Smooth muscle cell (in vitro differentiated cells): ENCODE results near the gene MAML1. TPM values are rescaled to one million over a fixed set of nuclear protein-coding genes. Genes with fewer than 3 reads are reported as not detected.

Experiments used
- DNase-seq: peaks from one replicate; lab custom pipeline; 2025; ENCODE audit not compliant: unreplicated experiment; lab: John Stamatoyannopoulos, UW
- H2AFZ ChIP-seq: fragments of 200-600 bp; sonication (generic); 2 replicates; pipeline ENCODE4 v1.6.0; 2016; ENCODE audit warnings: antibody characterized with exemption, low read depth, mild to moderate bottlenecking
- H3F3A ChIP-seq: fragments of 200-600 bp; sonication (generic); 2 replicates; pipeline ENCODE4 v1.6.0; 2017; ENCODE audit warnings: antibody characterized with exemption, low read depth
- H3K27ac ChIP-seq: fragments of 200-600 bp; sonication (generic); 2 replicates; pipeline ENCODE4 v1.5.1; 2016; ENCODE audit warnings: low read depth, mild to moderate bottlenecking
- H3K27me3 ChIP-seq: fragments of 200-600 bp; sonication (generic); 2 replicates; pipeline ENCODE4 v1.6.1; 2016; ENCODE audit warnings: low read depth, mild to moderate bottlenecking
- H3K36me3 ChIP-seq: fragments of 200-600 bp; sonication (generic); 2 replicates; pipeline ENCODE4 v1.5.1; 2016; ENCODE audit warnings: low read depth
- H3K4me1 ChIP-seq: fragments of 200-600 bp; sonication (generic); 2 replicates; pipeline ENCODE4 v1.5.1; 2016; ENCODE audit warnings: low read depth
- H3K4me2 ChIP-seq: fragments of 200-600 bp; sonication (generic); 2 replicates; pipeline ENCODE4 v1.6.0; 2016; ENCODE audit warnings: mild to moderate bottlenecking
- H3K4me3 ChIP-seq: fragments of 200-600 bp; sonication (generic); 2 replicates; pipeline ENCODE4 v1.5.1; 2016; ENCODE audit warnings: mild to moderate bottlenecking
- H3K79me2 ChIP-seq: fragments of 200-600 bp; sonication (generic); 2 replicates; pipeline ENCODE4 v1.6.0; 2016; ENCODE audit warnings: low read depth, mild to moderate bottlenecking
- H3K9ac ChIP-seq: fragments of 200-600 bp; sonication (generic); 2 replicates; pipeline ENCODE4 v1.6.0; 2016; ENCODE audit warnings: low read depth
- H3K9me3 ChIP-seq: fragments of 200-600 bp; sonication (generic); replicated peaks from 2 replicates; pipeline ENCODE4 v1.5.1; 2016; ENCODE audit warnings: low read depth
- H4K20me1 ChIP-seq: fragments of 200-600 bp; sonication (generic); 2 replicates; pipeline ENCODE4 v1.6.0; 2016; ENCODE audit warnings: low read depth
- WGBS: methylation state at CpG from one replicate; pipeline ENCODE4 v1.1.7; 2016; ENCODE audit warnings: low lambda C conversion rate; 5-methylcytosine and 5-hydroxymethylcytosine counted together
- polyA plus RNA-seq: library from polyadenylated mRNA; unstranded; fragments of >200 nt; fragmentation: Nextera tagmentation; extraction: Ambion mirVana; gene quantifications from 2 replicates; pipeline ENCODE4 v1.2.1, GENCODE V29; 2016
- total RNA-seq: library from RNA; depleted of rRNA; stranded (reverse); fragments of >200 nt; gene quantifications from 2 replicates; pipeline ENCODE4 v1.2.3, GENCODE V29; 2014
- TF ChIP-seq, protein P1 (sequence below): fragments of 200-600 bp; sonication (generic); IDR thresholded peaks from 2 replicates; pipeline ENCODE4 v1.5.1; 2017; ENCODE audit warnings: borderline replicate concordance, mild to moderate bottlenecking, antibody characterized with exemption; ENCODE audit not compliant: insufficient read depth, poor library complexity, severe bottlenecking

The MAML1 gene
- total and polyA plus RNA-seq, 2 experiments from 2014 or later, result 9.9 to 11.5 TPM

- H3K27me3 ChIP-seq, result no peaks in the 10 kb centered on the region
- no peak overlapping the region for H3K4me3 ChIP-seq
- H3K9me3 ChIP-seq, result no peaks in the 10 kb centered on the region
- TF ChIP-seq, protein P1, sequence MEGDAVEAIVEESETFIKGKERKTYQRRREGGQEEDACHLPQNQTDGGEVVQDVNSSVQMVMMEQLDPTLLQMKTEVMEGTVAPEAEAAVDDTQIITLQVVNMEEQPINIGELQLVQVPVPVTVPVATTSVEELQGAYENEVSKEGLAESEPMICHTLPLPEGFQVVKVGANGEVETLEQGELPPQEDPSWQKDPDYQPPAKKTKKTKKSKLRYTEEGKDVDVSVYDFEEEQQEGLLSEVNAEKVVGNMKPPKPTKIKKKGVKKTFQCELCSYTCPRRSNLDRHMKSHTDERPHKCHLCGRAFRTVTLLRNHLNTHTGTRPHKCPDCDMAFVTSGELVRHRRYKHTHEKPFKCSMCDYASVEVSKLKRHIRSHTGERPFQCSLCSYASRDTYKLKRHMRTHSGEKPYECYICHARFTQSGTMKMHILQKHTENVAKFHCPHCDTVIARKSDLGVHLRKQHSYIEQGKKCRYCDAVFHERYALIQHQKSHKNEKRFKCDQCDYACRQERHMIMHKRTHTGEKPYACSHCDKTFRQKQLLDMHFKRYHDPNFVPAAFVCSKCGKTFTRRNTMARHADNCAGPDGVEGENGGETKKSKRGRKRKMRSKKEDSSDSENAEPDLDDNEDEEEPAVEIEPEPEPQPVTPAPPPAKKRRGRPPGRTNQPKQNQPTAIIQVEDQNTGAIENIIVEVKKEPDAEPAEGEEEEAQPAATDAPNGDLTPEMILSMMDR, result no peak
- peaks cover 42% of the 10 kb centered on the region for H3K79me2 ChIP-seq
- no peak overlapping the region for H3K4me2 ChIP-seq
- no peak overlapping the region for H2AFZ ChIP-seq
- H4K20me1 ChIP-seq, result peaks cover 32% of the 10 kb centered on the region
- DNase-seq, result no peak
- peaks cover 14% of the 10 kb centered on the region for H3K36me3 ChIP-seq
- no peak overlapping the region for H3K9ac ChIP-seq
- no peaks in the 10 kb centered on the region for H3F3A ChIP-seq
- no peaks in the 10 kb centered on the region for H3K4me1 ChIP-seq
- H3K27ac ChIP-seq, result no peak overlapping the region
- 97% methylated on average over 6 of the region's 6 CpGs for WGBS
Measured at GRCh38 chr5:179772351-179772750, 39.7 kb downstream of the MAML1 start.

DNA sequence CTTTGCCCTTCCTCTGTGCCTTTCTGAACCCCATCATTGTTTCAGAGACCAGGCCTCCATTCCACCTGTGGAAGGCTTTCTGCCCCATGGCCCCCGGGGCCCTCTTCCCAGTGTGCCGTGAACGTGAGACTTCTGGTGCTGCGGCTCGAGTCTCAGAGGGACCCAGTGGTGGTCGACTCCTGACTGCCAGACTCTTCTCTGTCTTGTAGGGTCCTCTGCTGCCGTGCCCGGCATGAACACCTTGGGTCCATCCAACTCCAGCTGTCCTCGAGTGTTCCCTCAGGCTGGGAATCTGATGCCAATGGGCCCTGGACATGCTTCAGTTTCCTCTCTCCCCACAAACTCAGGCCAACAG, 41.0 kb downstream of the MAML1 start:
- Histone ChIP-seq H3K9ac (no peak overlapping the region), H2AFZ (no peak overlapping the region), H3K4me3 (no peak overlapping the region), H3K4me1 (no peaks in the 10 kb centered on the region), H3K27me3 (no peaks in the 10 kb centered on the region), H3F3A (no peaks in the 10 kb centered on the region), H4K20me1 (peaks cover 18% of the 10 kb centered on the region), H3K27ac (no peak overlapping the region), H3K36me3 (peaks cover 14% of the 10 kb centered on the region), H3K9me3 (no peaks in the 10 kb centered on the region), H3K4me2 (no peak overlapping the region), H3K79me2 (peaks cover 29% of the 10 kb centered on the region)
- 91% methylated on average over 9 of the region's 9 CpGs for WGBS
- TF ChIP-seq, protein P1, result no peak
- no peak for DNase-seq

DNA sequence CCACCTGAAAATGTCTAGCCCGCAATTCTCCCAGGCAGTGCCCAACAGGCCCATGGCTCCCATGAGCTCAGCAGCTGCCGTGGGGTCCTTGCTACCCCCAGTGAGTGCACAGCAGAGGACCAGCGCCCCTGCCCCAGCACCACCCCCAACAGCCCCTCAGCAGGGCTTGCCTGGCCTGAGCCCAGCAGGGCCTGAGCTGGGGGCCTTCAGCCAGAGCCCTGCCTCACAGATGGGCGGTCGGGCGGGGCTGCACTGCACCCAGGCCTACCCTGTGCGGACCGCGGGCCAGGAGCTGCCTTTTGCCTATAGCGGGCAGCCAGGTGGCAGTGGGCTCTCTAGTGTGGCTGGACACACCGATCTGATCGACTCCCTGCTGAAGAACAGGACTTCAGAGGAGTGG, 41.8 kb downstream of the MAML1 start:
- Histone ChIP-seq H3K4me1 (no peaks in the 10 kb centered on the region), H3F3A (no peaks in the 10 kb centered on the region), H3K9ac (no peak overlapping the region), H4K20me1 (peaks cover 12% of the 10 kb centered on the region), H2AFZ (no peak overlapping the region), H3K27ac (no peak overlapping the region), H3K27me3 (no peaks in the 10 kb centered on the region), H3K36me3 (peaks cover 14% of the 10 kb centered on the region), H3K9me3 (no peaks in the 10 kb centered on the region), H3K4me2 (no peak overlapping the region), H3K4me3 (no peak overlapping the region), H3K79me2 (peaks cover 22% of the 10 kb centered on the region)
- over 99% methylated on average over 11 of the region's 12 CpGs for WGBS
- TF ChIP-seq, protein P1, result no peak
- DNase-seq, result no peak

- no peaks in the 10 kb centered on the region for H3K4me1 ChIP-seq
- no peak overlapping the region for H3K9ac ChIP-seq
- peaks cover 5% of the 10 kb centered on the region for H3K36me3 ChIP-seq
- H3K4me2 ChIP-seq, result no peak overlapping the region
- H3K27me3 ChIP-seq, result no peaks in the 10 kb centered on the region
- H3K9me3 ChIP-seq, result no peaks in the 10 kb centered on the region
- TF ChIP-seq, protein P1, result no peak
- no peaks in the 10 kb centered on the region for H3F3A ChIP-seq
- peaks cover 5% of the 10 kb centered on the region for H3K79me2 ChIP-seq
- H4K20me1 ChIP-seq, result peaks cover 3% of the 10 kb centered on the region
- H3K4me3 ChIP-seq, result no peak overlapping the region
- DNase-seq, result no peak
- H2AFZ ChIP-seq, result no peak overlapping the region
- H3K27ac ChIP-seq, result no peak overlapping the region
- 98% methylated on average over 11 of the region's 11 CpGs for WGBS
Measured at GRCh38 chr5:179776411-179776938, 43.9 kb downstream of the MAML1 start.
